Small intestine (tissue), 7 donors: ENCODE measurements around the gene BOC. TPM values are rescaled to one million over a fixed set of nuclear protein-coding genes. Genes with fewer than 3 reads are reported as not detected.

Experiments used
- DNase-seq, 2 donors: peaks; one replicate each; pipeline versions ENCODE4 v3.0.0 to v3.0.0-alpha.2; 2013
- FAIRE-seq: peaks from 2 replicates; lab custom pipeline; 2012; peaks lifted over from hg19 to GRCh38; lab: Jason Lieb, UNC
- H3K27ac ChIP-seq, 3 donors: one replicate each; pipeline ENCODE4 v1.5.1; 2013; ENCODE audit warnings: low read length in 2 of 3, mild to moderate bottlenecking in 2 of 3, control low read depth in 1 of 3, inconsistent platforms in 1 of 3, low read depth in 1 of 3, moderate library complexity in 1 of 3
- H3K27me3 ChIP-seq, 3 donors: one replicate each; pipeline ENCODE4 v1.6.1; 2013; ENCODE audit warnings: low read length in 3 of 3, inconsistent platforms in 1 of 3; ENCODE audit not compliant: control insufficient read depth in 3 of 3, insufficient read depth in 3 of 3
- H3K36me3 ChIP-seq, 3 donors: one replicate each; pipeline ENCODE4 v1.6.1; 2013; ENCODE audit warnings: low read length in 3 of 3, inconsistent platforms in 1 of 3, low read depth in 1 of 3, mild to moderate bottlenecking in 1 of 3, moderate library complexity in 1 of 3; ENCODE audit not compliant: control insufficient read depth in 3 of 3, insufficient read depth in 2 of 3
- H3K4me1 ChIP-seq, 3 donors: one replicate each; pipeline ENCODE4 v1.6.1; 2013; ENCODE audit warnings: low read length in 2 of 3, inconsistent platforms in 1 of 3, low read depth in 1 of 3, mild to moderate bottlenecking in 1 of 3, moderate library complexity in 1 of 3; ENCODE audit not compliant: control insufficient read depth in 3 of 3, insufficient read depth in 2 of 3
- H3K4me3 ChIP-seq, 3 donors: one replicate each; pipeline ENCODE4 v1.5.1; 2013; ENCODE audit warnings: low read length in 3 of 3, control low read depth in 1 of 3, inconsistent platforms in 1 of 3, low read depth in 1 of 3, mild to moderate bottlenecking in 1 of 3, moderate library complexity in 1 of 3
- H3K9me3 ChIP-seq, 2 donors: one replicate each; pipeline ENCODE4 v1.6.1; 2013; ENCODE audit warnings: low read depth in 1 of 2, low read length in 1 of 2; ENCODE audit not compliant: control insufficient read depth in 2 of 2, insufficient read depth in 1 of 2
- WGBS, 3 donors: extraction: QIAGEN DNeasy Blood & Tissue Kit; methylation state at CpG; one replicate each; pipeline ENCODE4 v1.1.7; 2013; 5-methylcytosine and 5-hydroxymethylcytosine counted together
- polyA plus RNA-seq, 4 donors: library from polyadenylated mRNA; stranded (reverse) in 3 of 4; unstranded in 1 of 4; fragments of 200-250 nt in 3 of 4; fragments of 120-200 nt in 1 of 4; gene quantifications; one replicate each; pipeline versions ENCODE4 v1.2.1 to v1.2.3, GENCODE V29; 2013
- donor health status: healthy with polysubstance abuse.
- donor health status: control.
- donor health status: control.
- donor health status: Bipolar disorder and iron deficiency.
- donor health status: healthy.

BOC gene
- polyA plus RNA-seq, 4 donors = 0.22 to 4.6 (median 2.9) TPM

DNA sequence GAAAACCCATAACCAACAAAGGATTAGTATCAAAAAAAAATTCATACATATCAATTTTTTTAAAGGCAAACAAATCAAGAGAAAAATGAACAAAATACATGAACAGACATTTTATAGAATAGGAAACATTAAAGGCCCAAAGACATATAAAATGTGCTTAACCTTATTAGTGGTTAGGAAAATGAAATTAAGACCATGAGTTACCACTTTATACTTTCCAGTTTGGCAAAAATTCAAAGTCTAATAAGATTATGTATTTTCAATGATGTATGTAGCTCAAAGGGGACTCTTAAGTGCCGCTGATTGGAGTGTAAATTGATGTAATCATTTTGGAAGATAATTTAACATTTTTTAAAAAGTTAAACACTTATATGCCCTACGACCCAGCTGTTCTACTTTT, 89.2 kb downstream of the BOC start:
- H3K27me3 ChIP-seq = no peaks in the 10 kb centered on the region
- H3K27ac ChIP-seq = no peak overlapping the region
- H3K4me1 ChIP-seq = no peaks in the 10 kb centered on the region
- DNase-seq = no peak
- H3K4me3 ChIP-seq = no peak overlapping the region
- H3K9me3 ChIP-seq = no peaks in the 10 kb centered on the region
- WGBS, 3 donors = 83 to 91% (median 90%) methylated on average over 2 of the region's 2 CpGs
- H3K36me3 ChIP-seq = no peaks in the 10 kb centered on the region
- FAIRE-seq = no peak

DNA sequence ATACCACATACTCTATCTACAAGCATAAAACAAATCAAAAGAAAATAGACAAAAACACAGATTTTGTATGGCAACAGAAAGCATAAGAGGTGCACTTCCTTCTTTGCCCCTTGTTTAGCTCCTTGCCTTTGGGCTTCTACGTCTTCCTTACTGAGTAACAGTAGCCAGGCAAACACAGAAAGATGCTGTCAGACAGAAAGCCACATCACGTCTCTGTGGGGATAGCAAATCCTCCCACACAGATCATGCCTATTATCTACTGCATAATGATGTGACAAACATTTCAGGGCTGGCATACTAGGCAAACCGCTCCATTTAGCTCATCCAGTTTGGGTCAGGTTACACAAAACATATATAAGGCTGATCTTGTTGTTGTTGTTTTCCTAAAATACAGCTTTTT, 92.7 kb downstream of the BOC start:
- no peaks in the 10 kb centered on the region for H3K4me1 ChIP-seq
- WGBS, 3 donors = 82 to 92% (median 84%) methylated on average over 3 of the region's 3 CpGs
- no peaks in the 10 kb centered on the region for H3K27me3 ChIP-seq
- DNase-seq (no peak), FAIRE-seq (no peak)
- peaks cover 0 to 2% (median 0%) of the 10 kb centered on the region in 3 donors for H3K36me3 ChIP-seq
- H3K4me3 ChIP-seq = no peak overlapping the region
- H3K9me3 ChIP-seq = no peaks in the 10 kb centered on the region
- H3K27ac ChIP-seq = no peak overlapping the region

DNA sequence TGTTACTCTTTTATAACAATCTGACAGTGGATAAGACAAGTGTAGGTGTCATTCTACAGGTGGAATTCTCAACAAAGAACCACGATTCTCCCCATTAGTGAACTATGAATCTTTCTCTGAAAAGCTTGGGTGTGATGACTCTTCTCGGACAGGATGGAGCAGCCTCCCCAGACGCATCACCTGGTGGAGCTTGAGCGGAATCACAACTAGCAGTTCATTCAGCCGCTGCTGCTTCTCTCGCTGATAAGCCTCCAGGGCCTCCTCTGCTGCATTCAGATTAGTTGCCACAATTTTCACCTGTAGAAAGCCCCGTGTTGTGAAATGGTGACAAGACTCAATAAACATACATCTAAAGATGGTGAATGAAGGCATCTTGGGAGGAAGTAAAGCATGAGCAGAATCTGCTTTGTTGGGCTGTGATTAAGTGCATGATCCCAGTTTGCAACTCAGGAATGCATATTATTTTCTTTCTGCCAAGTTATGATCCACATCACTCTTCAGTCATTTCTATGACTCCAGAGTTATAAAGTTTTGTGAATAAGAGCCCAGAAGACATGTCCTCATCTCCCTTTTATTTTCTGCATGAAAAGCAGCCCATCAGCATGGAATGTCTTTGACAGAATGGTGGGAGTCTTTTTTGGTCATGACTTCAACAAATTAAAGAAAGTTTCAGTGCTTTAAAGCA, 93.6 kb downstream of the BOC start:
- DNase-seq (no peak), FAIRE-seq (no peak)
- peaks cover 0 to 2% (median 0%) of the 10 kb centered on the region in 3 donors for H3K36me3 ChIP-seq
- no peaks in the 10 kb centered on the region for H3K4me1 ChIP-seq
- WGBS, 3 donors = 83 to 90% (median 88%) methylated on average over 7 of the region's 7 CpGs
- no peaks in the 10 kb centered on the region for H3K27me3 ChIP-seq
- H3K27ac ChIP-seq = no peak overlapping the region
- H3K4me3 ChIP-seq = no peak overlapping the region
- no peaks in the 10 kb centered on the region for H3K9me3 ChIP-seq

DNA sequence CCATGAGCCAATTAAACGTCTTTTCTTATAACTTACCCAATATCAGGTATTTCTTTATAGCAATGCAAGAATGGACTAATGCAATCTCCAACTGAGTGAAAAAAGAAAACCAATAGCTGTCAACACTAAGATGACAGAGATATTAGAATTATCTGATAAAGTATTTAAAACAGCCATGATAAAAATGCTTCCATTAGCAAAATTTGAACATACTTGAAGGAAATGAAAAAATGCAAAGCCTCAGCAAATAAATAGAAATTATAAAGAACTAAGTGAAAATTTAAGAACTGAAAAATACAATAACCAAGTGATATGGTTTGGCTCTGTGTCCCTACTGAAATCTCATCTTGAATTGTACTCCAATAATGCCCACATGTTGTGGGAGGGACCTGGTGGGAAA, 99.6 kb downstream of the BOC start:
- H3K27ac ChIP-seq = no peak overlapping the region
- peaks cover 0 to 4% (median 0%) of the 10 kb centered on the region in 3 donors for H3K36me3 ChIP-seq
- H3K27me3 ChIP-seq = no peaks in the 10 kb centered on the region
- 84 to 91% (median 85%) methylated on average over 1 of the region's 1 CpG for WGBS, 3 donors
- FAIRE-seq = no peak
- no peak overlapping the region for H3K4me3 ChIP-seq
- H3K4me1 ChIP-seq = no peaks in the 10 kb centered on the region
- peaks cover 0 to 3% of the 10 kb centered on the region in 2 donors for H3K9me3 ChIP-seq
- no peak for DNase-seq

DNA sequence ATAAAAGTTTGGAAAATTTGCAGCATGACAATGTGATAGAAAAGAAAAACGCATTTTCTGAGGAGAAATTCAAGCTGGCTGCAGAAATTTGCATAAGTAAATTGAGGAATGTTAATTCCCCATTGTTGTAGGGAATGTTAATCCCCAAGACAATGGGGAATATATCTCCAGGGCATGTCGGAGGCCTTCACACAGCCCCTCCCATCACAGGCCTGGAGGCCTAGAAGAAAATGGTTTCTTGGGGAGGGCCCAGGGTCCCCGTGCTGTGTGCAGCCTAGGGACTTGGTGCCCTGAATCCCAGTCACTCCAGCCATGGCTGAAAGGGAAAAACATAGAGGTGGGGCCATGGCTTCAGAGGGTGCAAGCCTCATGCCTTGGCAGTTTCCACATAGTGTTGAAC, 101.1 kb downstream of the BOC start:
- Histone ChIP-seq H3K4me3 (no peak overlapping the region), H3K27me3 (no peaks in the 10 kb centered on the region), H3K36me3 (peaks cover 0 to 10% (median 0%) of the 10 kb centered on the region in 3 donors), H3K27ac (no peak overlapping the region), H3K4me1 (no peaks in the 10 kb centered on the region), H3K9me3 (peaks cover 0 to 9% of the 10 kb centered on the region in 2 donors)
- WGBS, 3 donors = 94 to 96% (median 96%) methylated on average over 3 of the region's 3 CpGs
- FAIRE-seq (no peak), DNase-seq (no peak)

DNA sequence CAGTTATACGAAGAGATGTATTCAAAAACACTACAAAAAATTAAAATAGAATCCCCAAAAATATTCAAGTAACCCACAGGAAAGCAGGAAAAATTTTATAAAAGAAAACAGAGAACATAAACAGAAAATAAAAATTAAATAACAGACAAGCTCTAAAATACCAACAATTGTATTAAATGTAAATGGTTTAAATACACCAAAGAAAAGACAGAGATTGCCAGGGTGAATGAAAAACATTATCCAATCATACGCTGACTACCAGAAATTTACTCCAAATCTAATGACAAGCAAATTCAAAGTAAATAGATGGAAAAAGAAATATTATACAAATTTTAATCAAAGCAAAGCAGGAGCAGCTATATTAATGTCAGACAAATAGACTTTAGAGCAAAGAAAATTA, 103.6 kb downstream of the BOC start:
- H3K4me1 ChIP-seq = no peaks in the 10 kb centered on the region
- H3K27ac ChIP-seq = no peak overlapping the region
- H3K9me3 ChIP-seq = peaks cover 0 to 9% of the 10 kb centered on the region in 2 donors
- WGBS, 3 donors = 96 to 98% (median 96%) methylated on average over 2 of the region's 2 CpGs
- peaks cover 0 to 9% (median 0%) of the 10 kb centered on the region in 3 donors for H3K36me3 ChIP-seq
- no peak overlapping the region for H3K4me3 ChIP-seq
- H3K27me3 ChIP-seq = no peaks in the 10 kb centered on the region
- FAIRE-seq (peak; percentile 39), DNase-seq (no peak)

DNA sequence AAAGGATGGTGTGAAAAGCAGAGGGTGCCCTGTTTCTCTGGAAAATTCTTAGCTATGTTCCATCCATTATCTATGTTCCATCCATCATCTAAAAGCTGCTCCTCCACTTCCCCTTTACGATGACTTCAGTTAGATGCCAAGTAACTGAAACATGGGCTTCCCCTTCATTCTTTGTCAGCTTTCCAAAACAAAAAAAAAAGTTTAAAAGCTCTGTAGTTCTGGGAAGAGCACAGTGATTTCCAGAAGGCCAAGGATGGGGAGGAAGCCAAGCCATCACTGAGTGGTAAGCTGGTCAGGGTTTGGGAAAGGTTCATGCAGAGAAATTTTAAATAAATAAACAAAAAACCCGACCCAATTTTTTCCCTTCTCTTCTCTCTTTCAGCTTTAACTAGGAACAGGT, 118.4 kb downstream of the BOC start:
- 60 to 83% (median 78%) methylated on average over 2 of the region's 2 CpGs for WGBS, 3 donors
- no peaks in the 10 kb centered on the region for H3K27me3 ChIP-seq
- no peaks in the 10 kb centered on the region for H3K4me1 ChIP-seq
- no peak overlapping the region for H3K4me3 ChIP-seq
- no peak for FAIRE-seq
- DNase-seq = no peak
- no peak overlapping the region for H3K27ac ChIP-seq
- H3K9me3 ChIP-seq = no peaks in the 10 kb centered on the region
- H3K36me3 ChIP-seq = no peaks in the 10 kb centered on the region

DNA sequence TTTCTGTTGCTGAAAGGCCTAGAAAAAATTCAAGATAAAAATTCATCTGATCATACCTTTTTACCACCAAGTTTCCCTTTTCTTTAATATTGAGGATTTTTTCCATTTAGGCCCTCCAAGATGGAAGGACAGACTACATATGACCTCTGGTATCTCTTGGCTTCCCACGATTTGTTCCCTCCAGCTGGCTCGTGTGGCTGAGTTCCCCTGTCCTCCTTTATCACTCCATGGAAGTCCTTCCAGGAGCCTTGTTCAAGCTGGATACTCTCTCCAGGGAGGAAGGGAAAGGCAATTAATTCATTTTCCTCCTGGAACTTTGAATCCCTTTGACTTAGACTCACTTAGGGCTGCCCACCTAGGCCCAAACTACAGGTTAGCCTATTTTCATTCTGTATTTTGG, 119.4 kb downstream of the BOC start:
- DNase-seq = no peak
- no peak overlapping the region for H3K27ac ChIP-seq
- H3K27me3 ChIP-seq = no peaks in the 10 kb centered on the region
- 87 to 94% (median 88%) methylated on average over 2 of the region's 2 CpGs for WGBS, 3 donors
- no peaks in the 10 kb centered on the region for H3K4me1 ChIP-seq
- no peaks in the 10 kb centered on the region for H3K36me3 ChIP-seq
- no peaks in the 10 kb centered on the region for H3K9me3 ChIP-seq
- no peak for FAIRE-seq
- no peak overlapping the region for H3K4me3 ChIP-seq

DNA sequence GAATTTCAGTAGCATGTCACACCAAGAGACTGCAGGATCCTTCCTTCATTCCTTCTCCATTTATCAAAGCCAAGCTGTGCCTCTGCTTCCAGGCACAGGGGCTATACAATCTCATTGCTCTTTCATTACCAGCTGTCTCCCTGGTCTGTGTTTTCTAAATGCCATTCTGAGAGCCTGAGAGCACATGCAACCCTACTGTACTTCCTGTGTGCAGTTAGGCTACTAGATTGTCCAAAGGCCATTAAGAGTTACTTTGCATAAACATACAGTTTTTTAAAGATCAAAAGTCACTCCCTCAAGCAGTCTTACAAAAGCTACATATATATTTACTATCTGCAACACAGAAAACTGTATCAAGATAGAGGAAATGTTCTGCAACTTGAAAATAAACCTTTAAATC, 119.8 kb downstream of the BOC start:
- H3K4me3 ChIP-seq = no peak overlapping the region
- no peaks in the 10 kb centered on the region for H3K36me3 ChIP-seq
- no peaks in the 10 kb centered on the region for H3K9me3 ChIP-seq
- no peak overlapping the region for H3K27ac ChIP-seq
- peak in 1 of 2 donors; percentile 25 for DNase-seq
- no peaks in the 10 kb centered on the region for H3K27me3 ChIP-seq
- no peaks in the 10 kb centered on the region for H3K4me1 ChIP-seq
- no peak for FAIRE-seq
